HepG2 (cell line): ENCODE measurements around the gene LTBR. TPM values are rescaled to one million over a fixed set of nuclear protein-coding genes. Genes with fewer than 3 reads are reported as not detected.

Experiments
- AKAP8 ChIP-seq: sonication (generic); formaldehyde crosslinking; IDR thresholded peaks from 2 replicates; pipeline ENCODE4 v1.5.1; 2020; ENCODE audit warnings: mild to moderate bottlenecking, missing genetic modification reagents
- ATAD3A ChIP-seq: sonication (generic); formaldehyde crosslinking; IDR thresholded peaks from 2 replicates; pipeline ENCODE4 v1.4.0; 2020; ENCODE audit warnings: missing genetic modification reagents
- DPF2 ChIP-seq: sonication (generic); formaldehyde crosslinking; IDR thresholded peaks from 2 replicates; pipeline ENCODE4 v1.4.0; 2020; ENCODE audit warnings: mild to moderate bottlenecking, low read depth, missing genetic modification reagents, borderline replicate concordance
- GLMP ChIP-seq: sonication (generic); formaldehyde crosslinking; IDR thresholded peaks from 2 replicates; pipeline ENCODE4 v1.9.0; 2021; ENCODE audit warnings: missing genetic modification reagents, mild to moderate bottlenecking, borderline replicate concordance
- HNF4A ChIP-seq: sonication (generic); formaldehyde crosslinking; IDR thresholded peaks from 2 replicates; pipeline ENCODE4 v1.4.0; 2020; ENCODE audit warnings: missing genetic modification reagents
- MAFG ChIP-seq: sonication (generic); formaldehyde crosslinking; IDR thresholded peaks from 2 replicates; pipeline ENCODE4 v1.5.1; 2020; ENCODE audit warnings: mild to moderate bottlenecking, missing genetic modification reagents
- MAX ChIP-seq: IDR thresholded peaks from 2 replicates; pipeline ENCODE4 v1.6.1; 2012; ENCODE audit warnings: inconsistent platforms
- MEIS2 ChIP-seq: sonication (generic); formaldehyde crosslinking; IDR thresholded peaks from 2 replicates; pipeline ENCODE4 v1.9.0; 2021; ENCODE audit warnings: mild to moderate bottlenecking, missing genetic modification reagents
- POGZ ChIP-seq: sonication (generic); formaldehyde crosslinking; IDR thresholded peaks from 2 replicates; pipeline ENCODE4 v1.4.0; 2020; ENCODE audit warnings: mild to moderate bottlenecking, missing genetic modification reagents
- PREB ChIP-seq: sonication (generic); formaldehyde crosslinking; IDR thresholded peaks from 2 replicates; pipeline ENCODE4 v1.4.0; 2020; ENCODE audit warnings: missing genetic modification reagents
- TBX2 ChIP-seq: sonication (generic); formaldehyde crosslinking; IDR thresholded peaks from 2 replicates; pipeline ENCODE4 v1.5.0; 2020; ENCODE audit warnings: missing genetic modification reagents, mild to moderate bottlenecking, borderline replicate concordance
- TOPORS ChIP-seq: sonication (generic); formaldehyde crosslinking; IDR thresholded peaks from 2 replicates; pipeline ENCODE4 v1.8.0; 2023; ENCODE audit warnings: mild to moderate bottlenecking, missing genetic modification reagents
- ZNF510 ChIP-seq: sonication (generic); formaldehyde crosslinking; IDR thresholded peaks from 2 replicates; pipeline ENCODE4 v1.4.0; 2020; ENCODE audit warnings: low read depth, mild to moderate bottlenecking, missing genetic modification reagents
- ZNF687 ChIP-seq: sonication (generic); formaldehyde crosslinking; IDR thresholded peaks from 2 replicates; pipeline ENCODE4 v1.5.1; 2020; ENCODE audit warnings: mild to moderate bottlenecking, missing genetic modification reagents, moderate library complexity
- polyA plus RNA-seq, 8 experiments: library from polyadenylated mRNA; depleted of rRNA in 3 of 8; stranded (reverse) in 7 of 8; unstranded in 1 of 8; fragments of >200 nt; fragmentation: Illumina TruSeq in 4 of 8; extraction: Trizol in 4 of 8; gene quantifications; 2 replicates each; pipeline versions ENCODE4 v1.2.1 to v1.2.3, GENCODE V29; 2011 to 2016; ENCODE audit warnings: low read depth in 4 of 8, missing spikeins in 1 of 8, mixed read lengths in 1 of 8; ENCODE audit not compliant: insufficient read depth in 1 of 8
- total RNA-seq, 5 experiments: library from RNA; depleted of rRNA; stranded (reverse); fragments of >200 nt; fragmentation: Illumina TruSeq; extraction: Trizol; gene quantifications; 2 replicates each; pipeline ENCODE4 v1.2.3, GENCODE V29; 2016; ENCODE audit warnings: low read depth in 1 of 5
- TF ChIP-seq, protein P1 (sequence below): sonication (generic); formaldehyde crosslinking; IDR thresholded peaks from 2 replicates; pipeline ENCODE4 v1.4.0; 2020; ENCODE audit warnings: low read depth, missing genetic modification reagents
- TF ChIP-seq, protein P2 (sequence below): sonication (generic); formaldehyde crosslinking; IDR thresholded peaks from 2 replicates; pipeline ENCODE4 v1.5.1; 2020; ENCODE audit warnings: missing genetic modification reagents, mild to moderate bottlenecking, borderline replicate concordance

Gene LTBR
- total and polyA plus RNA-seq, 2 of the 13 experiments (the other 11 are each of a cell fraction or from before 2014, with no cell fraction given): 31.4 to 34.8 TPM

DNA sequence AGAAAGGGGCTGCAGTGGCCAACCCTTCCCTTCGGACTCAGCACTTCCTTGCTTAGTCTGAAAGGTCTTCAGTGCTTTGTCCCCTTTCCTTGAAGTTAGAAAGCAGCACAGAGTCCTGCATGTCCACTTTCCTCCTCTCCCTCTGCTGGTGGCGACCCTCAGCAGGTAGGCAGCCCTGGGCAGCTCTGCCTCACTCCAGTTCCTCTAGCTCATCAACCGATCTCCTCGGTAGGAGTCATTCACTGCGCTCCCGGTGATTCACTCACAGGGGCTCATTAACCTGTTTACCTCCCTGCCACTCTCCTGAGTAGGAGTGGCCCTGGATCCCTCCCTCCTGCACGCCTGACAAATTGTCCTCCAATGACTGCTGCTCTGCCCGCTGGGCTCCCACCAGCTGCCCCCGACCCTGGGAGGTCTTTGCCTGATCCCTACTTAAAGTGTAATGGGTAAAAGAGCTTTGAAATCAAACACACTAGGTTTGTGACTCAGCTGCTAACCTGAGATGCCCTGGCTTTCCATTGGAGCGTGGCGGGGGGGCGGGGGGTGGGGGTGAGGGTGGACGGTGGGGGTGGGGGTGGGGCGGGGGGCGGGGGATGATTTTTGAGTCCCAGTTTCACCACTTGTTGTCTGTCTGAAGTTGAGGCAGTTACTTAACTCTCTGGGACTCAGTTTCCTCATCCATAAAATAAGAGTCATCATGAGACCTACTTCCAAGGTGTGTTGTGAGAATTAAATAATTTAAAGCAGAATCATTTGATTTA is 12.8 kb upstream of the LTBR start (continued):
- TF ChIP-seq, protein P1, sequence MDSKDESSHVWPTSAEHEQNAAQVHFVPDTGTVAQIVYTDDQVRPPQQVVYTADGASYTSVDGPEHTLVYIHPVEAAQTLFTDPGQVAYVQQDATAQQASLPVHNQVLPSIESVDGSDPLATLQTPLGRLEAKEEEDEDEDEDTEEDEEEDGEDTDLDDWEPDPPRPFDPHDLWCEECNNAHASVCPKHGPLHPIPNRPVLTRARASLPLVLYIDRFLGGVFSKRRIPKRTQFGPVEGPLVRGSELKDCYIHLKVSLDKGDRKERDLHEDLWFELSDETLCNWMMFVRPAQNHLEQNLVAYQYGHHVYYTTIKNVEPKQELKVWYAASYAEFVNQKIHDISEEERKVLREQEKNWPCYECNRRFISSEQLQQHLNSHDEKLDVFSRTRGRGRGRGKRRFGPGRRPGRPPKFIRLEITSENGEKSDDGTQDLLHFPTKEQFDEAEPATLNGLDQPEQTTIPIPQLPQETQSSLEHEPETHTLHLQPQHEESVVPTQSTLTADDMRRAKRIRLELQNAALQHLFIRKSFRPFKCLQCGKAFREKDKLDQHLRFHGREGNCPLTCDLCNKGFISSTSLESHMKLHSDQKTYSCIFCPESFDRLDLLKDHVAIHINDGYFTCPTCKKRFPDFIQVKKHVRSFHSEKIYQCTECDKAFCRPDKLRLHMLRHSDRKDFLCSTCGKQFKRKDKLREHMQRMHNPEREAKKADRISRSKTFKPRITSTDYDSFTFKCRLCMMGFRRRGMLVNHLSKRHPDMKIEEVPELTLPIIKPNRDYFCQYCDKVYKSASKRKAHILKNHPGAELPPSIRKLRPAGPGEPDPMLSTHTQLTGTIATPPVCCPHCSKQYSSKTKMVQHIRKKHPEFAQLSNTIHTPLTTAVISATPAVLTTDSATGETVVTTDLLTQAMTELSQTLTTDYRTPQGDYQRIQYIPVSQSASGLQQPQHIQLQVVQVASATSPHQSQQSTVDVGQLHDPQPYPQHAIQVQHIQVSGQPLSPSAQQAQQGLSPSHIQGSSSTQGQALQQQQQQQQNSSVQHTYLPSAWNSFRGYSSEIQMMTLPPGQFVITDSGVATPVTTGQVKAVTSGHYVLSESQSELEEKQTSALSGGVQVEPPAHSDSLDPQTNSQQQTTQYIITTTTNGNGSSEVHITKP (CRISPR knock-in tag): peak; percentile 62
- TF ChIP-seq, protein P2, sequence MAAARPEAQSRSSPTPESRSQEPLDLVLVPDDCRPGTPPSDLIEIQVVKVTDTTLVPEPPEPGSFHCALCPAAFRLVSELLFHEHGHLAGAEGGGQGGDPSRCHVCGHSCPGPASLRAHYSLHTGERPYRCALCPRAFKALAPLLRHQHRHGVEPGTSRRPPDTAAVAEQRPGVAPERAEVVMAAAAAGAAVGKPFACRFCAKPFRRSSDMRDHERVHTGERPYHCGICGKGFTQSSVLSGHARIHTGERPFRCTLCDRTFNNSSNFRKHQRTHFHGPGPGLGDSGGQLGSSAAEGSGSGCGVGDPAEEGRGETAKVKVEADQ (CRISPR knock-in tag): no peak
- TF ChIP-seq ATAD3A (CRISPR knock-in tag) (no peak), HNF4A (CRISPR knock-in tag) (peak; percentile 37; the same call in 1 of the 2 replicates), MEIS2 (CRISPR knock-in tag) (peak; percentile 99), DPF2 (CRISPR knock-in tag) (peak; percentile 44; the same call in 1 of the 2 replicates), TBX2 (CRISPR knock-in tag) (peak; percentile 72; the same call in 1 of the 2 replicates), TOPORS (CRISPR knock-in tag) (no peak), ZNF510 (CRISPR knock-in tag) (no peak), POGZ (CRISPR knock-in tag) (no peak), GLMP (no peak), MAX (no peak; the same call in 1 of the 2 replicates), ZNF687 (CRISPR knock-in tag) (peak; percentile 67), AKAP8 (CRISPR knock-in tag) (0 out of 2 replicates have a peak, but pooled peaks have one; percentile 54), PREB (no peak), MAFG (no peak)
